ENCODE results near the gene TMC2. TPM values are rescaled to one million over a fixed set of nuclear protein-coding genes. Genes with fewer than 3 reads are reported as not detected.
"Not testable (repeated sequence)": the region's sequence is repeated elsewhere in the genome, so short reads cannot be mapped to it uniquely, and the experiment has no call there.

TMC2 gene
- not detected for total RNA-seq

DNA sequence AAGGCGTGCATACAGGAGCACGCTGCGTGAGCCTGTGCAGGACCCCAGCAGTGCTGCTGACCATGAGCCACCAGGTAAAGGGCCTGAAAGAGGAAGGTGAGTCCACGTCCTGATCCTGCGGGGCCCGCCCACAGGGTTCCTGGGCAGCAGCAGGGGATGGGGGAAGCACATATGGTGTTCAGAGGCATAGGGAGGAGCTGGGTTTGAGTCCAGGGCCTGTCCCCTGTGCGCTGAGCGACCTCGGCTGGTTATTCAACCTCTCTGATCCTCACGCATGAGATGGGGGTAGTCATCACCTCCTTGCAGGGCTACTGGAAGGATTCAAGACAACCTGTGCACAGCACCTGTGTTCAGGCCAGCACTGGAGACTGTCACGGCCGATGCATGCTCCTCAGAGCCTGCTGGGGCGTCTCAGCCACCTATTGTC, at the start of gene TMC2:
Gene TMC2, plus strand, starts transcription at position 14 of the 427 bp plus-strand sequence. Its CDS starts 49 bp downstream, at position 63.
- Histone ChIP-seq H3K36me3 (no peaks in the 10 kb centered on the region), H3K4me3 (no peak within 1 kb of the TSS), H3K9me3 (no peaks in the 10 kb centered on the region), H3K4me1 (no peaks in the 10 kb centered on the region), H3K27ac (no peak within 1 kb of the TSS), H3K27me3 (no peaks in the 10 kb centered on the region)
- DNase-seq (ENCODE audit: low spot score in 2 of 2) = no peak
- TF ChIP-seq CTCF (IDR thresholded peaks at IDR 0.05) = no peak
- intact Hi-C loops (cut with DNase I) = no loop called here

- intact Hi-C loops (cut with DNase I); DNase-seq (ENCODE audit: low spot score in 2 of 2): not testable (repeated sequence)
Observed at GRCh38 chr20:2502808-2503384, 33.5 kb upstream of the TMC2 start.

DNA sequence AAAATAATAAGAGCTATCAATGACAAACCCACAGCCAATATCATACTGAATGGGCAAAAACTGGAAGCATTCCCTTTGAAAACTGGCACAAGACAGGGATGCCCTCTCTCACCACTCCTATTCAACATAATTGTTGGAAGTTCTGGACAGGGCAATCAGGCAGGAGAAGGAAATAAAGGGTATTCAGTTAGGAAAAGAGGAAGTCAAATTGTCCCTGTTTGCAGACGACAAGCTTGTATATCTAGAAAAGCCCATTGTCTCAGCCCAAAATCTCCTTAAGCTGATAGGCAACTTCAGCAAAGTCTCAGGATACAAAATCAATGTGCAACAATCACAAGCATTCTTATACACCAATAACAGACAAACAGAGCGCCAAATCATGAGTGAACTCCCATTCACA, 31.6 kb upstream of the TMC2 start:
- DNase-seq (ENCODE audit: low spot score in 2 of 2); H3K36me3 ChIP-seq; H3K27me3 ChIP-seq; H3K4me3 ChIP-seq; H3K9me3 ChIP-seq; H3K27ac ChIP-seq: not testable (repeated sequence)
- peaks cover 0 to 13% of the 10 kb centered on the region in 2 donors for H3K4me1 ChIP-seq
- intact Hi-C loops (cut with DNase I) = loop anchor here (5.0 kb wide), 2 partner anchors 147 to 403 kb away; partner anchors contain the start of genes NOP56 and STK35

More at GRCh38 chr20:2502808-2503384, 33.5 kb upstream of the TMC2 start:
- peaks cover 18 to 22% of the 10 kb centered on the region in 2 donors for H3K36me3 ChIP-seq
- not testable (repeated sequence) for H3K4me1 ChIP-seq, H3K27me3 ChIP-seq, H3K4me3 ChIP-seq, H3K9me3 ChIP-seq, H3K27ac ChIP-seq

- intact Hi-C loops (cut with DNase I) = loop anchor here (5.0 kb wide), 2 partner anchors 146 to 404 kb away; partner anchors contain the start of genes NOP56 and STK35
- not testable (repeated sequence) for H3K27ac ChIP-seq; H3K36me3 ChIP-seq; DNase-seq (ENCODE audit: low spot score in 2 of 2); H3K9me3 ChIP-seq; H3K4me3 ChIP-seq; H3K27me3 ChIP-seq
- H3K4me1 ChIP-seq = peaks cover 0 to 13% of the 10 kb centered on the region in 2 donors
Observed at GRCh38 chr20:2506426-2506825, 29.9 kb upstream of the TMC2 start.

GRCh38 chr20:2507464-2507863, 28.9 kb upstream of the TMC2 start:
- Histone ChIP-seq H3K27ac (no peak overlapping the region), H3K4me3 (peak overlapping the region; percentile 74 to 80), H3K4me1 (peaks cover 0 to 13% of the 10 kb centered on the region in 2 donors), H3K27me3 (no peaks in the 10 kb centered on the region), H3K36me3 (no peaks in the 10 kb centered on the region), H3K9me3 (no peaks in the 10 kb centered on the region)
- intact Hi-C loops (cut with DNase I) = loop anchor here (5.0 kb wide), 2 partner anchors 145 to 405 kb away; partner anchors contain the start of genes NOP56 and STK35
- TF ChIP-seq CTCF (IDR thresholded peaks at IDR 0.05) = no peak
- no peak for DNase-seq (ENCODE audit: low spot score in 2 of 2)

- peaks cover 0 to 13% of the 10 kb centered on the region in 2 donors for H3K4me1 ChIP-seq
- peak overlapping the region; percentile 74 to 80 for H3K4me3 ChIP-seq
- no peaks in the 10 kb centered on the region for H3K9me3 ChIP-seq
- H3K27ac ChIP-seq = peak overlapping the region; percentile 88 to 90
- DNase-seq (ENCODE audit: low spot score in 2 of 2) = no peak
- TF ChIP-seq CTCF (IDR thresholded peaks at IDR 0.05) = no peak
- no peaks in the 10 kb centered on the region for H3K36me3 ChIP-seq
- H3K27me3 ChIP-seq = no peaks in the 10 kb centered on the region
- intact Hi-C loops (cut with DNase I) = loop anchor here (1.0 to 5.0 kb wide), 3 partner anchors 38 to 406 kb away; partner anchors contain the start of genes NOP56, SNRPB and STK35
Observed at GRCh38 chr20:2507875-2508630, 28.3 kb upstream of the TMC2 start.

Data from ascending aorta (tissue), 2 donors.